Type B pancreatic cell (in vitro differentiated cells): ENCODE results near the gene AQP6. TPM values are rescaled to one million over a fixed set of nuclear protein-coding genes. Genes with fewer than 3 reads are reported as not detected.

Source experiments
- DNase-seq: peaks from one replicate; pipeline ENCODE4 v3.0.0; 2021; ENCODE audit warnings: mixed read lengths; ENCODE audit not compliant: unreplicated experiment; ENCODE audit errors: extremely low spot score
- H3K27ac Mint-ChIP-seq: 2 replicates; pipeline ENCODE4 v1.8.0; 2021; ENCODE audit warnings: mild to moderate bottlenecking, mixed read lengths
- H3K27me3 Mint-ChIP-seq: 2 replicates; pipeline ENCODE4 v1.8.0; 2021; ENCODE audit warnings: mixed read lengths
- H3K36me3 Mint-ChIP-seq: 2 replicates; pipeline ENCODE4 v1.8.0; 2021; ENCODE audit warnings: mixed read lengths
- H3K4me1 Mint-ChIP-seq: one replicate; pipeline ENCODE4 v1.8.0; 2021; ENCODE audit warnings: mixed read lengths; ENCODE audit not compliant: unreplicated experiment
- H3K4me3 Mint-ChIP-seq: 2 replicates; pipeline ENCODE4 v1.8.0; 2021; ENCODE audit warnings: mild to moderate bottlenecking, mixed read lengths
- H3K9me3 Mint-ChIP-seq: 2 replicates; pipeline ENCODE4 v1.8.0; 2021; ENCODE audit warnings: mixed read lengths
- CTCF ChIP-seq: fragments of 200-600 bp; sonication (generic); conservative IDR thresholded peaks from 2 replicates; pipeline ENCODE4 v1.5.0; 2021; ENCODE audit warnings: antibody characterized with exemption, mild to moderate bottlenecking
- total RNA-seq: library from RNA; stranded (reverse); gene quantifications from 2 replicates; pipeline ENCODE4 v1.2.1, GENCODE V29; 2021; ENCODE audit warnings: low replicate concordance

Gene AQP6
- total RNA-seq, 1 donor from 2014 or later = 0.22 TPM

GRCh38 chr12:49939307-49939706, 33.4 kb upstream of the AQP6 start:
- H3K27me3 Mint-ChIP-seq = peaks cover 3% of the 10 kb centered on the region
- no peaks in the 10 kb centered on the region for H3K36me3 Mint-ChIP-seq
- no peak overlapping the region for H3K4me3 Mint-ChIP-seq
- H3K27ac Mint-ChIP-seq = no peak overlapping the region
- peaks cover 5% of the 10 kb centered on the region for H3K9me3 Mint-ChIP-seq
- TF ChIP-seq CTCF = no peak
- no peak for DNase-seq
- H3K4me1 Mint-ChIP-seq = peaks cover 31% of the 10 kb centered on the region

GRCh38 chr12:49939707-49940106, 33.0 kb upstream of the AQP6 start:
- H3K36me3 Mint-ChIP-seq = no peaks in the 10 kb centered on the region
- no peak overlapping the region for H3K4me3 Mint-ChIP-seq
- TF ChIP-seq CTCF = no peak

DNA sequence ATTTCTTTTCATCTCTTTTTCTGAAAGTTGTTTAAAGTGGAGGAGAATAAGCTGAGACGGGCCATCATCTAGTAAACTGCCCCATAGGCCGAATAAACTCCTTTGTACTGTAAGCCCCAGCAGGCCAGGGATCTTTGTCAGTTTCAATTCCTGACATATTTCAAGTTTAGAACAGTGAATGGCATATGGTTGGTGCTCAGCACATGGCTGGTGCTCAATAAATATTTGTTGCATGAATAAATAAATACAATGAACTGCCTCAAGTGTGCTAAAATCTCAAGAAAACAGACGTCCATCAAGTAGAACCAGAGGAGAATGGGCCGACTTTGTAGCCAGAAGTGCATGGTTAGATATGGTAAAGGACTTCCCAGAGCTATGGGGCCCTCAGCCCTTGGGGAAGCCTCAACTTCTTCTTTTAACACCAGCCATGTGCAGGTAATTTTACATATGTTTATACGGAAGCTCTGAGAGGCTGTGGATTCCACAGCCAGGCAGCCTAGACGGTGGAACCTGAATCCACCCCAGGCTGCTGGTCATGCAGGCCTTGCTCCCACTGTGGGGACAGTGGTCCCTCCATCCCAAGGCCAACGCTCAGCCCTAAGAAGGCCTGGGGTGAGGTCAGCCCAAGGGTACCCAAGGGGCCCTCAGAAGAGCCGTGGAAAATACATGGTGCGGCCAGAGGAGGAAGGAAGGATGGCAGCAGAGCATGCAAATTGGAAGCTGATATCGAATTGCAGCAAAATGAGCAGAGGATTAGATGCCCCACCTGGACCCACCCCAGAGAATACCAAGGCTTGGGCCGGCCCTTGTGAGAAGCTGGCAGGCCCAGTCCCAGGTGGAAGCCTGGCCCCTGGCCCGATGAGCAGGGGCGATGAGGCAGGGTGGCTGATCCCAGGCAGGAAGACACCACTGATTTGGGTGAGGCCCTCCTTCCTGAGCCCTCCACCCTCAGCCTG, 30.9 kb upstream of the AQP6 start:
- TF ChIP-seq CTCF = no peak
- Mint-ChIP-seq H3K27me3 (peaks cover 3% of the 10 kb centered on the region), H3K9me3 (no peaks in the 10 kb centered on the region), H3K4me3 (no peak overlapping the region), H3K36me3 (no peaks in the 10 kb centered on the region), H3K4me1 (peaks cover 38% of the 10 kb centered on the region), H3K27ac (no peak overlapping the region)
- DNase-seq = no peak

More at GRCh38 chr12:49939707-49940106, 33.0 kb upstream of the AQP6 start:
- Mint-ChIP-seq H3K27me3 (peaks cover 3% of the 10 kb centered on the region), H3K27ac (no peak overlapping the region), H3K9me3 (peaks cover 2% of the 10 kb centered on the region), H3K4me1 (peaks cover 29% of the 10 kb centered on the region)
- no peak for DNase-seq

GRCh38 chr12:49942512-49942893, 30.2 kb upstream of the AQP6 start:
- no peaks in the 10 kb centered on the region for H3K9me3 Mint-ChIP-seq
- H3K4me3 Mint-ChIP-seq = no peak overlapping the region
- DNase-seq = no peak
- H3K27ac Mint-ChIP-seq = peak overlapping the region; percentile 69
- H3K36me3 Mint-ChIP-seq = no peaks in the 10 kb centered on the region
- TF ChIP-seq CTCF = no peak
- peaks cover 38% of the 10 kb centered on the region for H3K4me1 Mint-ChIP-seq
- peaks cover 3% of the 10 kb centered on the region for H3K27me3 Mint-ChIP-seq

- TF ChIP-seq CTCF = no peak
- Mint-ChIP-seq H3K36me3 (no peaks in the 10 kb centered on the region), H3K4me1 (peaks cover 38% of the 10 kb centered on the region), H3K27me3 (peaks cover 3% of the 10 kb centered on the region), H3K9me3 (no peaks in the 10 kb centered on the region), H3K27ac (peak overlapping the region; percentile 69), H3K4me3 (no peak overlapping the region)
- DNase-seq = no peak
Measured at GRCh38 chr12:49942921-49943624, 29.7 kb upstream of the AQP6 start.
